GM11168 (cell line): ENCODE measurements around the gene CCL7.

Experiments
- in situ Hi-C: fragments of 300-500 bp; cut with MboI; formaldehyde crosslinking; loops from one replicate; pipeline ENCODE4 v1.12.0; 2022; ENCODE audit warnings: low sequenced_read_pairs; ENCODE audit not compliant: unreplicated experiment

The CCL7 gene

DNA sequence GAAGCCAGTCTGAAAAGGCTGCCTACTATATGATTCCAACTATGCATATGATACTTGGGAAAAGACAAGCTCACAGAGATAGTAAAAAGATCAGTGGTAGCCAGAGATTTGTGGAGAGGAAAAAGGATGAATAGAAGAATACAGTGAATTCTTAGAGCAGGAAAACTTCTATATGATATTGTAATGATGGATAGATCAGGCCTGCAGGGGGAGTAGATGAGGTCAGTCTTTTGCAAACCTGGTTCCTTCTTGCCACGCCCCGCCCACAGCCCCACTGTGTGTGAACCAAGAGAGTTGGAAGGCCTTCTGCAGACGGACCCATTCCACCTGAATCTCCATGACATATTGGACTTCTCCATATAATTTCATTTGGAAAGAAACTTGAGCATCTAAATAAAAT, 48.5 kb downstream of the CCL7 start:
- in situ Hi-C loops = no loop called here

DNA sequence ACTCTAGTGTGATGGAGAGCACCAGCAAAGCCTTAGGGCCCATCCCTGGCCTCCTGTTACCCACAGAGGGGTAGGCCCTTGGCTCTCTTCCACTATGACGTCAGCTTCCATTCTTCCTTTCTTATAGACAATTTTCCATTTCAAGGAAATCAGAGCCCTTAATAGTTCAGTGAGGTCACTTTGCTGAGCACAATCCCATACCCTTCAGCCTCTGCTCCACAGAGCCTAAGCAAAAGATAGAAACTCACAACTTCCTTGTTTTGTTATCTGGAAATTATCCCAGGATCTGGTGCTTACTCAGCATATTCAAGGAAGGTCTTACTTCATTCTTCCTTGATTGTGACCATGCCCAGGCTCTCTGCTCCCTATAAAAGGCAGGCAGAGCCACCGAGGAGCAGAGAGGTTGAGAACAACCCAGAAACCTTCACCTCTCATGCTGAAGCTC, 49.0 kb downstream of the CCL7 start, which contains the start of gene CCL8:
Gene CCL8 (plus strand): TSS at position 397 of the 445 bp plus-strand sequence. CDS start 67 bp downstream, outside the sequence.
- in situ Hi-C loops = no loop called here
